Muscle of arm (tissue), 12 donors: ENCODE measurements around the gene CHCT1. TPM values are rescaled to one million over a fixed set of nuclear protein-coding genes. Genes with fewer than 3 reads are reported as not detected.
"Not testable (repeated sequence)": the region's sequence is repeated elsewhere in the genome, so short reads cannot be mapped to it uniquely, and the experiment has no call there.

Experiments
- DNase-seq: peaks from one replicate; pipeline ENCODE4 v3.0.0-alpha.2; 2013
- polyA plus RNA-seq, 12 donors: library from polyadenylated mRNA; unstranded; fragments of 120-200 nt; gene quantifications; one replicate each; pipeline ENCODE4 v1.2.1, GENCODE V29; 2013; ENCODE audit not compliant: insufficient read length in 12 of 12

CHCT1 gene
- polyA plus RNA-seq, 12 donors = 0.23 to 0.52 TPM; not detected in 10

DNA sequence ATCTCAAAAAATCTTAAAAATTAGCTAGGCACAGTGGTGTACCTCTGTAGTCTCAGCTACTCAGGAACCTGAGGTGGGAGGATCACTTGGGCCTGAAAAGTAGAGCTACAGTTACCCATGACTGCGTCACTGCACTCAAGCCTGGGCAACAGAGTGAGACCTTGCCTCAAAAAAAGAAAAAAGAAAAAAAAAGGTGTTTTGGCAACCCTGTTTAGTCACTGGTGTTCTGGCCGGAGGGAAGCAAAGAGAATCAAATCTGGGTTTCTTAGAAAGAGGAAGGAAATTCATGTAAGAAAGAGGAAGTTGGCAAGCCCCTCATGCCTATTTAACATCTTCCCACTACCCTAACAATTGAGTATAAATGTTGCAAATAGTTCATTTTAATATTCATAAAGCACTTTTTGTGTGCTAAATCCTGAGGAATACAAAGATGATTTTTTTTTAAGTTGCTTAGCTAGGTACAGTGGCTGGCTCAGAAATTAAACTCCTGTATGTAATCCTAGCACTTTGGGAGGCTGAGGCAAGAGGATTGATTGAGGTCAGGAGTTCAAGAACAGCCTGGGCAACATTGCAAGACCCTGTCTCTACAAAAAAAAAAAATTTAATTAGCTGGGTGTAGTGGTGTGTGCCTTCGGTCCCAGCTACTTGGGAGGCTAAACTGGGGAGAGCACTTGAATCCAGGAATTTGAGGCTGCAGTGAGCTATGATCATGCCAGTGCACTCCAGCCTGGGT, 23.9 kb upstream of the CHCT1 start:
- no peak for DNase-seq

DNA sequence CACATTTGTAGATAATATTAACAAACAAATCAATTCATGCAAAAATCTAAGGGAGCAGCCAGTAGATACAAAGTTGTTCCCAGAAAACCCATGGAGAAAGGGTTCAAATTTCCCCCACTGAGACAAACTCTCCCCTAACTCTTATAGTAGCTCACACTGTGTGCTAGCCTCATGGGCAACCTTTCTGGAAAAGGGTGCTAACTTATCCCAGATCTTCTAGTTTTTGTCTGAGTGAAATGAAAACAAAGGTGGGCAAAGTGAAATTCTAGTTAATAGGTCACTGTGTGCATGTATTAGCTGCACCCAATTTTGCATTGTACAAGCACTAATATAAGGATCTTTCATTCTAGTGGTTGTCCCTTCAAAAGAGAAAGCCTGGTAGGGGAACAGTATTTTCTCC, 20.5 kb upstream of the CHCT1 start:
- no peak for DNase-seq

DNA sequence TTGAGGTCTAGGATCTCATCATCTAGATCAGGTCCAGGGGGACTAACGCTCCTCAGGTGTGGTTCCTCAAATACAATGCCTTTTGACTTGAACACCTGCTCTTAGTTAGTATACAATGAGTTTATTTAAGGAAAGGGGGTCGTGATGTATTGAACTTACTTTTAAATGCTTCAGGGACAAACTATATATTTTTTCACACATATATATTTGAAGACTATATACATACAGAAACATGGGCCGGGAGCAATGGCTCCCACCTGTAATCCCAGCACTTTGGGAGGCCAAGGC, 18.8 kb upstream of the CHCT1 start:
- DNase-seq = no peak

DNA sequence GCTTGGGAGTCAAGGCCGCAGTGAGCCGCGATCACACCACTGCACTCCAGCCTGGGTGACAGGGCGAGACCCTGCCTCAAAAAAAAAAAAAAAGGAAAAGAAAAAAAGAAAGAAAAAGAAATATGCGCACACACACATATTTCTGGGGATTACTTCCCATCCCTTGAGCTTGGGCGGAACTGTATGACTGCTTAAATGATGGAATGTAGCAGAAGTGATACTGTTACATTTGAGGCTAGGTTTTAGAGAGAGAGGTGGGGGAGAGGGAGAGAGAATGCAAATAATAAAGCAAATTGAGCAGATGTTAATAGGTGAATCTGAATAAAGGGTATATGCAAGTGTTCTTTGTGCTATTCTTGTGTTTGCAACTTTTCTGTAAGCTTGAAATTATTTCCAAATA, 18.3 kb upstream of the CHCT1 start:
- DNase-seq = no peak

DNA sequence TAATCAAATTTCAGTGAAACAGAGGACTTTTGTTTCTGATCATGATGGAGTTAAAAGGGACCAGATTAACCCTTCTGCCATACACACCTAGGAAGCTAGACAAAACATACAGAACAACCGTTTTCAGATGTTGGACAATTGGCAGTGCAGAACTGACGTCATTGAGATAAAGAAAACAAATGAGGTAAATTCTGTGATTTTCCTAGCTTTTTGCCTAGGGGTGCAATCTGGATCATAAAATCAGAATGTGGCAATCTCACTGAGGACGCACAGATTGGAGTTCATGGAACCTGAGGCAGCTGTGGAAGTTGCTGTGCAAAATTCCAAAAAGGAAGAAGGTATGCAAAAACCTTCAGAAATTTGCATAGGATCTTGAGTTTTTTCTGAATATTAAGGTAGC, 15.4 kb upstream of the CHCT1 start:
- no peak for DNase-seq

DNA sequence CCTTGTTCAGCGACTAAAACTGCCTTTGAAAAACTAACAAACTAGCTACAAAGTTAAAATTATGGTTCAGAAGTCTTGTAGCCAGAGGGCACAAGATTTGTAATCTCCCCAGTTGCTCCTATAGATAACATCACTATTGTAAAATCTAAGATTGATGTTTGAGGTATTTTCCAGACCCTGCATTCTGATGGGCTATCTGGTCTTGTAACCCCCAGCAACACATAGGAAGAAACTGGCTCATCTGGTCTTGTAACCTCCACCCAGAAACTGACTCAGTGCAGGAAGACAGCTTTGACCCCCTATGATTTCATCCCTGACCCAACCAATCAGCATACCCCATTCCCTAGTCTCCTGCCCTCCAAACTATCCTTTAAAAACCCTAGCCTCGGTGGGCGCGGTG, 12.3 kb upstream of the CHCT1 start:
- no peak for DNase-seq

DNA sequence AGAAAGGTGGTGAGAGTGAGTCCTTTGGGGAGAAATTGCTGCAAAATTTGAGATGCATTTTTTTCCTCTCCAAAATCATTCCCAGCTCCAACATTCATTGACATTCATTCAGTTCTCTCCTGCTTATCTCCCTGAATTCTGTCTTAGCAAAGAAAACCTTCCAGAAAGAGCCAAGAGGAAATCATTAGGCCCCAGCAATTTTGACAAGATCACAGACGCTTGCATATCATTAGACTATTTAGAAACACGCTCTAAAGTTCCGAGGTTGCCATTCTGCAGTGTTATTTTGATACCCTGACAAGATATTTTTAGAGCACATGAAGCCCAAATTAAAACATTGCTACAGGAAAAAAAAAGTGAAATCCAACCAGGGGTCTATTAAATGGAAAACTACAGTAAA, 9.6 kb upstream of the CHCT1 start:
- no peak for DNase-seq

DNA sequence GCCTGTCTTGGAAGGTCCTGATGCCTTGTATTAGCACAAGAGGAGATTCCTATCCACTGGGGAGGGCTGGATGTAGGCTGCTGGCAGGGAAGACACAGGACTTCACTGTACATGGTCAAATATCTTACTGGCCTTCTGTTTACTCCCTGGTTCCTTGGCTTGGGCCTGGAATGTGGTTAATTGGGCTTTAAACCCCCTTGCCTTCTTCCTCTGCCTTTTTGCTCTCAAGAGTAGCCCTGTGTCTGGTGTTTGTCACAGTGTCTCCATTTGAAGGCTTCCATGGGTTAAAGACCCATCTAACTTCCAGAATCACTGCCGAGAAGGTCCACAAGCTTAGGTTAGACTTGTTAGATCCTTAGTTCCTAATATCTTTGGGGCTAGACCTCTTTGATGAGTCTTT, 7.1 kb upstream of the CHCT1 start:
- no peak for DNase-seq

DNA sequence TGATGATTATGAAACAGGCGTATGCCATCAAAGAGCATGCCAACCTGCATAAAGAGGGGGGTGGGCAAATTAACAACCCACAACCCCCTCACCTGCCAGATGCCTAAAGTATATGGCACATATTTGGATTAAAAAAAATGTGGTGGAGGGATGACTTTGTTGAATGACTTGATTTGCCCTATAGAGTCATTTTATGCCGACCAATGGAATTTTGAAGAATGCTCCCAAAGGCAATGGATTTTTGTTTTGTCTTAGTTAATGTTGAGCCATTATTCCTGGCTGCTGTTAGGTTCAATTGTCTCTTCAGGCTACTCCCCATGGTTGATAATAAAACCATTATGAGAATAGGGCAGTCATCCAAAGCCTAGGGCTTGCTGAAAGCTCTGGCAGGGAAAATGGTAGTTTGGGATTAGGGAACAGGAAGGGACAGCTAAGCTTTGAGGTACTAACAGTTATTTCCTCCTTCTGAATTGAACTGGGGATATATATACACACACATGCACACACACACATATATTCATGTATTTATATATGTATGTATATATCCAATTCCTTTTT, 5.8 kb upstream of the CHCT1 start:
- DNase-seq = no peak

DNA sequence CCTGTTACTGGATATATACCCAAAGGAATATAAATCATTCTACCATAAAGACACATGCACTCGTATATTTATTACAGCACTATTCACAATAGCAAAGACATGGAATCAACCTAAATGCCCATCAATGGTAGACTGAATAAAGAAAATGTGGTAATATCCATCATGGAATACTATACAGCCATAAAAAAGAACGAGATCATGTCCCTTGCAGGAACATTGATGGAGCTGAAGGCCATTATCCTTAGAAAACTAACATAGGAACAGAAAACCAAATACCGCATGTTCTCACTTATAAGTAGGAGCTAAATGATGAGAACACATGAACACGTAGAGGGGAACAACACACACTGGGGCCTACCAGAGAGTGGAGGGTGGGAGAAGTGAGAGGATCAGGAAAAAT, 3.3 kb upstream of the CHCT1 start:
- not testable (repeated sequence) for DNase-seq

DNA sequence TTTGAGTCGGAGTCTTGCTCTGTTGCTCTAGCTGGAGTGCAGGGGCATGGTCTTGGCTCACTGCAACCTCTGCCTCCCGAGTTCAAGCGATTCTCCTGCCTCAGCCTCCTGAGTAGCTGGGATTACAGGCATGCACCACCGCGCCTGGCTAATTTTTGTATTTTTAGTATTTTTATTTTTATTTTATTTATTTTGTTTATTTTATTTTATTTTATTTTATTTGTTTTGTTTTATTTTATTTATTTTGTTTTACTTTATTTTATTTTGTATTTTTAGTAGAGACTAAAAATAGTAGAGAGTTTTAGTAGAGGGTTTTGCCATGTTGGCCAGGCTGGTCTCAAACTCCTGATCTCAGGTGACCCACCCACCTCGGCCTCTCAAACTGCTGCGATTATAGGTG, 2.4 kb upstream of the CHCT1 start:
- DNase-seq = not testable (repeated sequence)

DNA sequence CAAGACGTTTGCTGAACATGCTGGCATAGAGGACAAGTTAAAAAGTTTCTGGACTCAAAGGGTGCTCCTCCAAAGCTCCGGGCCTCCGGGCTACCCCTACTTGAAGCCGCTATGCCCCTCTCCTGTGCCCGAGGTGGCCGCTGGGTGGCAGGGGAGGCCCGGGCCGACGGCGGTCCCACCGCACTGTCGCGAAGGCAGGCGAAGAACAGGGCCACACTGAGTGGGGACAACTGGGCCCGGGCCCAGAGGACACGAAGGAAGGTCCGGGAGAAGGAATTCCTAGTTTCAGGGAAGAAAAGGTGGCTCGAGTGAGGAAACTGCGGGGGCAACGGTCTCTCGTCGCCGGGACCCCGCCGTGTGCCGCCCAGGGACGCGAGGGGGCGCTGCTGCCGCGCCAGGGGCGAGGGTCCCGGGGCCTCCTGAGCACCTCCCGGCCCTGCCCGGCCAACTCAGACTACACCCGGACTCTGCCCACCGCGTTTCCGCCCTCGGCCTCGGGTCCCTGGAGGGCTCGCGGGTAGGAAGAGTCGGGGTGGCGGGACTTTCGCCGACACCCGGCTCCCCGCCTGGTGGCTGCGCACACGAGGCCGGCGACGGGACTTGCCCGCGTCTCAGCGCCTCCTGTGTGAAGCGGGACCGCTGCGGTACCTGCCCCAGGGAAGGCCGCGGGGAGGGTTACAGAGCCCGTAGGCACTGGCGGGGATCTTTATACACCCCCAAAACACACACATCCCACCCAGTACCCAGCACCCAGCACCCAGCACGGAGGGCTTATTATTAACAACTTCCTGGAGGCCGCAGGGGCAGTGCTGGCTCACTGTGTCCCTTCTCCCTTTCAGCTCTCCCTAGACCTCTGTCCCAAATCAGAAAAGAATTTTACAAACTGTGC, 772 bp upstream of the CHCT1 start:
- peak; percentile 58 for DNase-seq

DNA sequence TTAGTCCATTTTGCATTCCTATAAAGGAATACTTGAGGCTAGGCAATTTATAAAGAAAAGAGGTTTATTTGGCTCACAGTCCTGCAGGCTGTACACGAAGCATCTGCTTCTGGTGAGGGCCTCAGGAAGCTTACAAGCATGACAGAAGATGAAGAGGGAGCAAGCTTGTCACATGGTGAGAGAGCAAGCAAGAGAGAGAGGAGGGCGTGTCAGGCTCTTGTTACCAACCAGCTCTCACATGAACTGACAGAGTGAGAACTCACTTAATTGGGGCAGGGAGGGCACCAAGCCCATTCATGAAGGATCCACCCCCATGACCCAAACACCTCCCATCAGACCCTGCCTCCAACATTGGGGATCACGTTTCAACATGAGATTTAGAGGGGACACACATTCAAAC, 1.6 kb downstream of the CHCT1 start:
- no peak for DNase-seq

DNA sequence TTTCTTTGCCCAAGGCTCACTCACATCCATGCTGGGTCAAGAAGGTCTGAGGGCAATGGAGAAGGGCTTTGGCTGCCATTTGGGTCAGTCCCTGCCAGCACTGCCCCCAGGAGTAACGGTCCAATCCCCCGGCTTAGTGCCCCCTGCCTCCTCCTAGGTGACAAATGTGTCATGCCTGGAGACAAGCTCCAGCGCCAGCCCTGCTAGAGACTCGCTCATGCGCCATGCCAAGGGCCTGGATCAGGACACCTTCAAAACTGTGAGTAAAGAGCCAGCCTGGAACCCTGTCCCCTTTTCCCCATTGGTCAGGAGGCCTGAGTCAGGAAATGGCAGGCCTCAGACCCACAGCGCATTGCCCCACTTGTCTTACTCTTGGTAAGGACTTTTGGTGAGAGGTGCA, 3.3 kb downstream of the CHCT1 start:
- DNase-seq = no peak

DNA sequence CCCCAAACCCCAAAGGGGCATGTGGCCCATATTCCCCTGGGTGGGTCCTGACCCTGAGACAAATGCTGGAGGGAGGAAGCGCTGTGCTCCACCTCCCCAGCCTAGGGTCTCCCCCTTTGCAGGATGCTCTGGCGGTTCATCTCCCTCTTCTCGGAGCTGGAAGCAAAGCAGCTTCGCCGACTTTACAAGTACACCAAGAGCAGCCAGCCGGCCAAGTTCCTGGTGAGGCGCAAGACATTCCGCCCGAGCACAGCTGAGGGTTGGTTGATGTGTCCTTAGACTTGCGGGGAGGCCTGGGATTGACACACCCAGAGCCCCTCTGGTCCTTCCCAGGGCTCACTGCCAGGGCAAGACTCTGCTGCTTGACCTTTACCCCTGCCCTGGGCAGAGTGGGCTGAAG, 4.3 kb downstream of the CHCT1 start:
- no peak for DNase-seq

DNA sequence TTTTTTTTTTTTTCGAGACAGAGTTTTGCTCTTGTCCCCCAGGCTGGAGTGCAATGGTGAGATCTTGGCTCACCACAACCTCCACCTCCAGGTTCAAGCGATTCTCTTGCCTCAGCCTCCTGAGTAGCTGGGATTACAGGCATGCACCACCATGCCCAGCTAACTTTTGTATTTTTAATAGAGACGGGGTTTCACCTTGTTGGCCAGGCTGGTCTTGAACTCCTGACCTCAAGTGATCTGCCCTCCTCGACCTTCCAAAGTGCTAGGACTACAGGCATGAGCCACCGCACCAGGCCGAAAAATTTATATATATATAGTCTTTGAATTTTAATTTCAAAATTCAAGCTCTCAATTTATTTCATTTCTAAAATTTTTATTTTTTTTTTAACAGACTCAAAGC, 6.2 kb downstream of the CHCT1 start:
- DNase-seq = not testable (repeated sequence)

DNA sequence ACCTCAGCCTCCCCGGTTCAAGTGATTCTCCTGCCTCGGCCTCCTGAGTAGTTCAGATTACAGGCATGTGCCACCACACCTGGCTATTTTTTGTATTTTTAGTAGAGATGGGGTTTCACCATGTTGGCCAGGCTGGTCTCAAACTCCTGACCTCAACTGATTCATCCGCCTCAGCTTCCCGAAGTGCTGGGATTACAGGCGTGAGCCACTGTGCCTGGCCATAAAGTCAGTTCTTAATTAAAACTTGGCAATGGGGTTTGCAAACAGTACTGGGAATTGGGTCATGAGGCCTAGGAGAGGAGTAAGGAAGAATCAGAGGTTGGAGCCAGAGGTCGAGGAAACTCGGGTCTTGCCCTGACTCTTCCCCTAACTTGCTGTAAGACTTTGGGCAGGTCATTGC, 8.3 kb downstream of the CHCT1 start:
- DNase-seq = not testable (repeated sequence)

DNA sequence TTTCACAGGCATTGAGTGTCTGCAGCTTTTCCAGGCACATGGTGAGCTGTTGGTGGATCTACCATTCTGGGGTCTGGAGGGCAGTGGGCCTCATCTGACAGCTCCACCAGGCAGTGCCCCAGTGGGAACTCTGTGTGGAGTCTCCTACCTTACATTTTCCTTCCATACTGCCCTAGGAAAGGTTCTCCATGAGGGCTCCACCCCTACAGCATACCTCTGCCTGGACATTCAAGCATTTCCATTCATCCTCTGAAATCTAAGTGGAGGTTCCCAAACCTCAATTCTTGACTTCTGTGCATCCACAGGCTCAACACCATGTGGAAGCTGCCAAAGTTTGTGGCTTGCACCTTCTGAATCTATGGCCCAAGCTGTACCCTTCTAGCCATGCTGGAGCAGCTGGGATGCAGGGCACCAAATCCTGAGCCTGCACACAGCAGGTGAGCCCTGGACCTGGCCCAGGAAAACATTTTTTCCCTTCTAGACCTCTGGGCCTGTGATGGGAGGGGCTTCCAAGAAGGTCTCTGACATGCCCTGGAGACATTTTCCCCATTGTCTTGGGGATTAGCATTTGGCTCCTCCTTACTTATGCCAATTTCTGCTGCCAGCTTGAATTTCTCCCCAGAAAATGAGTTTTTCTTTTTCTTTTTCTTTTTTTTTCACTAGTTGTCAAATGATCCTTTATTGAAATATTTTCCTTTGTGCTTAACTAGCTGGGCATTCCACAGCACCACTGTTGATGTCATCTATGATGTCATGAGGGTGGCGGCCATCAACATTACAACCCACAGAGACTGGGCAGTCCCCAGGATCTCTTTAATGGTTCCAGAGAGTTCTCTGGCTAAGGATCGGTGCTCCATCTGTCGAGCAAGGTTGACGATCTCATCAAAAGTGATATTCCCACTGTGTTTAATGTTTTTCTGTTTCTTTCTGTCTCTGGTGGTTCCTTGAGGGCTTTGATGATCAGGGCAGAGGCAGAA, 11.0 kb downstream of the CHCT1 start:
- not testable (repeated sequence) for DNase-seq

DNA sequence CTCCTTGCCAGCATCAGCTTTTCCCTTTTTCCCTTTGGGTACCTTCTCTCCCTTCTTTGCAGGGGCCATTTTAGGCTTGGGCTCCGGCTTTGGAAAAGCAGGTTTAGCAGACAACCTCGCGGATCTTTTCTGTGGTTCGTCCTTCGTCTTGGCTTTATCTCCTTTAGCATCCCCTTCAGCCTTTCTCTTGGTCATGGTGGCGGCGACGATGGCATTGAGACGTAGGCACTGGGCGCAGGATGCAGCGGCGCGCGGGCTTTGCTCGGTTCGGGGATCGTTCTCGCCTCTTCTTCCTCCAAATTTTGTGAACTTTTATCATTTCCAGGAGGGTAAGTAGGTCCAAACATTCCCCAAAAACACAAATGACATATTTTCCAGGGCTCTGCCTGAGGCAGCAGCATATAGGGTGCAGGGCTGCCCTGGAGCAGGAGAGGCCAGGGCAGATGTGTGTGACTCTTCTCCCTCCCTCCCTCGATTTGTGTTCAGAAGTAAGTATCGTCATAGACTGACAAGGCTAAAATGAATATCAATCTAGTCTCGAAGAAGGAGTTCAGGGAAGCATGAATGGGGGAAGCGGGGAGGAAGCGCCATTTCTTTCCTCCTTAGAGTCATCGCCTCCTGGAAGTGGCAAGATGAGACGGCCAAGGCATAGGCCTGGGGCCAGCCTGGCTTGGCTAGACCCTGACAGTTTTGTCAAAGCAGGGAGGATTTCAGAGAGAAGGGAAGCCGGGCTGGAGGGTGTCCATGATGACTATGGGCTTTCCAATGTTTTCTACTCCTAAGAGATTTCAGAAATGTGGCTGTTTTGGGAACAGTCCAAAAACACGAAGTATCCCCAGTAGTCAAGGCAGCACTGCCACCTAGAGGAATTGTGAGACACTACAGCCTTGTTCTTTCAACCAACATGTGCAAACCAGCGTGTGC, 13.2 kb downstream of the CHCT1 start:
- DNase-seq = peak; percentile 90

DNA sequence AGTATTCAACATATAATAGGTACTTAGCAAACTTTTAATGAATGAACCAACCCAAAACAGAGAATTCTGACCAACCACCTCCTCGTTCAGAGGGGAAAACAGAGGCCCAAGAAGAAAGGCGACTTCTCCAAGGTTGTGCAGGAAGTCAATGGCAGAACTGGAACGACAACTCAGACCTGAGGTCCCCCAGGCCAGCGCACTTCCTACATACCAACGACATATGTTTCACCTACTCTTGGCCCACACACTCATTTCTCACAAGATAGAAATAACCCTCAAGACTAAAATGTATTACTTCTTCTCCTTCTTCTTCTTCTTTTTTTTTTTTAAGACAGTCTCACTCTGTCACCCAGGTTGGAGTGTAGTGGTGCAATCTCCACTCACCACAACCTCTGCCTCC, 14.4 kb downstream of the CHCT1 start:
- DNase-seq = no peak

DNA sequence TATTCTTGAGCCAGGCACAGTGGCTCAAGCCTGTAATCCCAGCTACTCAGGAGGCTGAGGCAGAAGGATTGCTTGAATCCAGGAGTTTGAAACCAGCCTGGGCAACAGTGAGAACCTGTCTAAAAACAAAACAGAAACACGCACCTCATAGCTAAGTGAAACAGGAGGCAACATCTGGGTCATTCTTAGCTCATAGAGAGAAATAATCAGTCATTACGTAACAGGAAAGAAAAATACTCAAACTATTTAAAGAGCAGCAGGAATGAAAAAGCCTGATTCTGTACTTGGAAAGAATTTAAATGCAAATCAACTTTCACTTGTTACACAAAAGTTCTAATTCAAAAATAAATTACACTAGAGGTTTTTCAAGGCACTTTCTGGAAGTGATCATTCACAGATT, 17.2 kb downstream of the CHCT1 start:
- DNase-seq = no peak
